Occipital lobe (tissue), 2 donors: Measurements from ENCODE around the gene AFF3. TPM values are rescaled to one million over a fixed set of nuclear protein-coding genes. Genes with fewer than 3 reads are reported as not detected.
"Not testable (repeated sequence)": the region's sequence is repeated elsewhere in the genome, so short reads cannot be mapped to it uniquely, and the experiment has no call there.

Experiments
- DNase-seq: peaks from one replicate; lab custom pipeline; 2025; lab: John Stamatoyannopoulos, UW
- total RNA-seq: library from RNA; depleted of rRNA; stranded (reverse); fragments of >200 nt; gene quantifications from one replicate; pipeline ENCODE4 v1.2.3, GENCODE V29; 2014

Gene AFF3
- total RNA-seq, 1 donor from 2014 or later: 105 TPM

DNA sequence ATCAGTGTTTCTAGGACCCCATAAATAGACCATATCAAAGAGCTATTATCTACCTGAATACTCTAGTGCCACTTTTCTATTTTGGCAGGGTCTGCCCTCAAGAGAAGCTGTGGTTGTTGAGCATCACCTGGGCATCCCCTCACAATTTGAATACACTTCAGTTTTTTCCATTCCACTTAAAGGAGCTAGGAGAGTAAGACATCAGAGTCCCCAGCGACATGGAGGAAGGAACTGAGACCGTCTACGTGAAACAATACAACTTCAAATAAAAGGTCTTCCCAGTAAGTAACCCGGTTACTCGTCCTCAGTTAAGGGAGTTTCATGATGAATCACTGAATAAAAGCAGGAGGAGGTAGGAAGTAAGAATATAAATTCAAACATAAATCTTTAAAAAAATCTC is 206.7 kb downstream of the AFF3 start:
- no peak for DNase-seq

DNA sequence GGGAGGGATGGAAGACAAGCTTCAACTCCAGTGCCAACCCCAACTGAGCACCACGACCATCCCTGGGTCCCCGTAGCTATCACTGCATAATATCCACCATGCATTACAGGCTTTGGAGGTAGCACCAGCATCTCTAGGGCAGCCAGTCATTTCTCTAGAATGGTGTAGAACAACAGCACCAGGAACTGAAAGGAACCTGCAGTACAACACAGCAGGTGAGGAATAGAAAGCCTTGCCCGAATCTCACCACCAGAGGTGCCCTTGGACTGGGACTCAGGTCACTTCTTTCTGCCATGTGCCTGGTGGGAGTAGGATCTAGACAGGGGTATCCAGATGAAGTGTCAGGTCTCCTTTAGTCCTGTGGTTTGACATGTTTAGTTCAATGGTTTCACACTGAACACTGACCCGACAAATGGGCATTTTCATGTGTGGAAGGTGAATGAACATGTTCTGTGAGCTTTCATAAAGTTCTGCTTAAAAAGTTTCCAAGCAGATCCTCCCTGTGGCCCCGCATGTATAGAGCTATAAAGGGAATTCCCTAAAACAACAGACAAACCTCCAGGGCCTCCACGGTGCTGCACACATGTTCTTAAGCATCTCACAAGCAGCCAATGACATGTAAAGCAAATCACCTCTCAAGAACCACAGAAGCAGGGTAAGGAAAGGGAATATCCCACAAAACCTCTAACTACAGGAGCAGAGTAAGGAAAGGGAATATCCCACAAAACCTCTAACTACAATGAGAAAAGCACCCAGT is 208.3 kb downstream of the AFF3 start:
- no peak for DNase-seq

DNA sequence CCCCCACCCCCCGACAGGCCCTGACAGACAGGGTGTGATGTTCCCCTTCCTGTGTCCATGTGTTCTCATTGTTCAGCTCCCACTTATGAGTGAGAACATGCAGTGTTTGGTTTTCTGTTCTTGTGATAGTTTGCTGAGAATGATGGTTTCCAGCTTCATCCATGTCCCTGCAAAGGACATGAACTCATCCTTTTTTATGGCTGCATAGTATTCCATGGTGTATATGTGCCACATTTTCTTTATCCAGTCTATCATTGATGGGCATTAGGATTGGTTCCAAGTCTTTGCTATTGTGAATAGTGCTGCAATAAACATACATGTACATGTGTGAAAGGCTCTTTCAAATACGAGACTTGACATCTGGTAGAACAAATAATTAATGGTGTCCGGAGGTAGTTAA is 208.9 kb downstream of the AFF3 start:
- not testable (repeated sequence) for DNase-seq

DNA sequence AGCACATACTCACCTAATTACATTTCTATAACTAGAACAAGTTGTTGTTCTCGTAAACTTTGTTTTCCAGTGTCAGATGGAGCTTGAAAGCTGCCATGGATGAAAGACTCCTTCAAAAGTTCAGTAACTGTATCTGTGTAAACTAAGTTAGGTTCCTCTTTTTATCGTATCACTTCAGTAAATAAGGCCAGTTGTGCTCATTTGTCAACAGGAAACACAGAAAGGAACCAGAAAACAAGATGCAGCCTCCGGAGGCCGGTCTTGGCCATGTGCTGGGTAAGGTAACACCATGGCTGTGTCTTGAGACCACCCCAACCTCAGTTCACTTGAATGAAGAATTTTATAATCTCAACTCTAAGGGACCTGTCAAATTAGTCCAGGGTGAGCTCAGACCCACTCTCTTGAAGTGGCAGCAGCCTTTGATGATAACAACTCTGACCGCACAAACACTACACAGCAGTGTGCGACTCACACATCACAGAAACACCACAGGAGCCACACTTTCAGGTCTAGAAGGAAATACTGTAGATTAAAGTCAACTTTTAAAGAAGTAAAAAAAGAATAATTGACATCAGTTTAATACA is 213.8 kb downstream of the AFF3 start:
- DNase-seq: no peak

- DNase-seq: not testable (repeated sequence)
Measured at GRCh38 chr2:99927690-99928207, 214.6 kb downstream of the AFF3 start.

DNA sequence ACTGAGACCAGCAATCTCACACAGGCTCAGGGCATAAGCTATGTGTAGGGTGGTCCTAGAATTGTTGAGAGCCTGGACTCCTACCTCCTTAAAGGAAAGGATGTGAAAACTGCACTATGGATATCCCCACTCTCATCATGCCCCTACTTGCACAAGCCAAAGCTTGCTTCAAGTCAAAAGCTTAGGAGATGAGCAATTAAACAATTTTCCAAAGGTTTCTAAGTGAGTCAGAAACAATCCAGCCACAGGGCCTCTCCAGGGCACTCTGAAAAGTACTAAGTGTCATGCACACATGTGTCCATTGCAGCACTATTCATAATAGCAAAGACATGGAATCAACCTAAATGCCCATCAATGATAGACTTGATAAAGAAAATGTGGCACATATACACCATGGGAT is 215.4 kb downstream of the AFF3 start:
- no peak for DNase-seq

- no peak for DNase-seq
Measured at GRCh38 chr2:99925960-99926359, 216.4 kb downstream of the AFF3 start.

GRCh38 chr2:99922664-99923063 is 219.7 kb downstream of the AFF3 start:
- no peak for DNase-seq

DNA sequence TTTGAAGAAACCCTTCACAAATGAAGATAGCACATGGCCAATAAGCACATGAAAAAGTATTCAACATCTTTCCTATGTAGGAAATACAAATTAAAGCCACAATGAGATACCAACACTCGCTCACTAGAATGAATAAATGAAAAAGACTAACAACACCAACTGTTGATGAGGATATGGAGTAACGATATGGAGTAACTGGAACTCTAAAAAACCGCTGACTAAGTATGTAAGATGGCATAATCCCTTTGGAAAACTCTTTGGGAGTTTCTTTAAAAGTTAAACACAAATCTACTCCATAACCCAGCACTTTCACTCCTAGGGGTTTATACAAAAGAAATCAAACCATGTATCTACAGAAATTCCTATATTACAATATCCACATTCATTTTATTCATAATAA is 220.5 kb downstream of the AFF3 start:
- DNase-seq: no peak

GRCh38 chr2:99918389-99918788 is 224.0 kb downstream of the AFF3 start:
- no peak for DNase-seq

DNA sequence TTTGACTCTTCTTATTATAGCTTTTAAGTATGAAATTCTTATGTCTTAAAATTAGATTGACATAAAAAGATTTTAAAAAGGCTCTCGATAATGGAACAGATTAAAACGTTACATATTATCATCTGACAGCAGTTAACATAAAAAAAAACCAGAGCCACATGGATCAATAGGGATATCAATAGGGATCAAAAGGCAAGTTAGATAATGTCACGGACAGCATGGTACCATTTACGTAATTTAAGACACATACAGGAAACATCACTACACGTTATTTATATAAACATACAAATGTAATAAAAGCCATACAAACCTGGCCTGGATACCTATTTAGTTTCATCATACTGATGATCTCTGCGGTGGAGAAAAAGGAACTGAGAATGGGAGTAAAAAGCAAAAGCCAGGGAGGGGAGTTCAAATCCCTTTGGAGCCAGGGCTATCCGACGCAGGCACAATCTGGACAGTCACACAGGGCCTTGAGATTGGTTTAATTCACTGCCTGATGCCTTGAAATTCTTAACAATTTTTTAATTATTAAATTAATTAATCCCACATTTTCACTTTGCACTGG is 227.2 kb downstream of the AFF3 start:
- no peak for DNase-seq

DNA sequence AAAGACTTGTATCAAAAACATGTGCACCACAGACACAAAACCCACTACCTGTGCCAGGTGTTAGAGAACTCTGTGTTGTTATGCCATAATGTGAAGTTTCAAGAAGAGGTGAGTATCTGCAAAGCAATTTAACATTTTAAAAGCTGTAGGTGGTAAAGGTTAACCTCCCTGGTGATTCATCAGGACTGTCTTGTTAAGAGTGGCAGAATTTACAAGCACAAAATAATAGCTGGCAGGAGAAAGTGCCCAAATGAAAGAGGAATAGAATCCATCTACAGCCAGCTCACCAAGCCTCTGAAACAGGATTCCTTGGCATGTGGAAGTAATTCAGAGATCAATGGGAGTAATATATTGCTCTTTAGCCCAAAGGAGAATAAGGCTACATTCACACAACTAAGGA is 230.7 kb downstream of the AFF3 start:
- no peak for DNase-seq

- DNase-seq: no peak
Measured at GRCh38 chr2:99910902-99911301, 231.5 kb downstream of the AFF3 start.

DNA sequence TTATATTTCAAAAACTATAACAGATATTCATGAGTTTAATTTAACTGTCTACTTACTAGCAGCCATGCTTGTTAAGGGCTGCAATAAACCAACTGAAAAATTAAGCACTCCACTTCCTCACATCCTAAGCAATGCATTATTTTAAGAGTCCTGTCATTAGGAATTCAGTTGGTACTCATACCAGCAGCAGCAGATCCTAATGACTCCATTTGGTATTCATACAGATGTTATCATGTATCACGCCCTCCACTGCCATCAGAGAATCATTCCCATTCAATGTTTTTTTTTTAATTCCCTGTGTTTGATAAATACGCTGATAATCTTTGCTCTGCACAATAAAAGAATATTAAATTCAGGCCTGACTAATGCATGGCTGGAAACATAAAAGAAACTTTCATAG is 236.8 kb downstream of the AFF3 start:
- no peak for DNase-seq

DNA sequence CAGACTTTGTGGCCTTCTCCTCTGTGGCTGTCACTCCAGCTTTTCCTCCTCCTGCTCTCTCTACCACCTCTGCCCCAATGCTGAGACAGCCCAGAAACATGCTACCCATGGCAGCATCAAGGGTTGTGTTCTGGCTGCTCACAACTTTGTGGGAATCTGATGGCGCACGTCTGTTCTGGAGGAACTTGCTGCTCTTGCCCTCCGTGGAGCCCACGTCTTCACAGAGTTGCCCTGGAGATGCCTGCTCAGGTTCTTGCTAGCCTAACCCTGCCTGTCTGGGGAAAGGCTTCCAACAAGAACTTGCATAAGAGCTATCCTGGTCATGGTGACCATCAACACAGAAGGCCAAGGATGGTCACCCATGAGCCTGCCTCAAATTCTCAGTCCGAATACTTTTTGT is 237.4 kb downstream of the AFF3 start:
- DNase-seq: no peak

DNA sequence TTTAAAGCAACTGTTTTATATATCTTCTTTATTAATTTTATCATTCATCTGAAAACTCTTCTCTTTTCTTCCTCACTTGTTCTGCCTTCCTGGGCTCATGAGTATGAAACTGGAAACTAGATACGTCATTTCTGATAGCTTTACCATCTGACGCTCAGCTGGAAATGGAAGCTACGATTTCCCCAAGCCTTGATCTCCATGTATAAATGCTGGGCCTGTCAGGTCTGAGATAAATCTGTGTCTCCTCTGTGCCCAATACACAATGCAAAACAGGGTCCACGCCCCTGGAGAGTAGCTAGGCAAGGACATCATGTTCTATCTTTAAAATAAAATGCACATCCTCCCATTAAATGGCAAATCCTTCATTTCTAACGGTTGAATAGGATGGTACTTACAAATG is 238.4 kb downstream of the AFF3 start:
- DNase-seq: no peak

- DNase-seq: no peak
Measured at GRCh38 chr2:99900556-99900955, 241.8 kb downstream of the AFF3 start.

GRCh38 chr2:99899882-99900281 is 242.5 kb downstream of the AFF3 start:
- DNase-seq: no peak

DNA sequence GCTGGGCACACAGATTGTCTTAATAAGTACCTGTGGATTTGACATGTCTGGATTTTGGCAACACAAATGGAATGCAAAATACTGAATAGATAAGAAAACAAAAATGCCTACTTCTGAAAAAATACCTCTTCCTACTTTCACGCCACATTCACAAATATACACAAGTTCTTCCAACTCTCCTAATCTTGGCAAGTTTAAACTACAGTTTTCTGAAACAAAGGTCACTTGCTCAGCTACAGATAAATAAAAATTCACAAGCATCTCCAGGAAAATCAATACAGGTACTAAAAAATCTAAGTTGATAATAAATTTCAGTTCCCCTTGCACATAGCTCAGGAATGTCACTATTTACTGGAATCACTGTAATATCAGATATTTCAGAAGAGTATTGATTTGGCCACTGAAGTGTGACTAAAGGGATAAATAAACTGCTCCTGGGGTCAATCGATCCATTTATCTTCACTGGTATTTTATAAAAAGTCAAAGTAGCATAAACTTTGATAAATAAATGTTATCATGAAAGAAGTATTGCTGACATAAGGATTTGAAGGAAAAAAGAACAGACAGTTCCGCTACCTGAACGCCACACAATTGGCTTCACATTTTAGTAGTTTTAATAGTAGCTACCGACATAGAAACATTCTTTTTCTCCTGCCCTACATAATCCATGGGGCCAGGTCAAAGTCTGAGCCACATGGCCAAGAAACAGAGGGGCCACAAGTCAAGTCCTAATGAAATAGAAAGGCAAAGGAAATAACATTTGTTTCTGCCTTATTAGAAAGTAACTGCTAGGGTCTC is 243.1 kb downstream of the AFF3 start:
- DNase-seq: no peak

DNA sequence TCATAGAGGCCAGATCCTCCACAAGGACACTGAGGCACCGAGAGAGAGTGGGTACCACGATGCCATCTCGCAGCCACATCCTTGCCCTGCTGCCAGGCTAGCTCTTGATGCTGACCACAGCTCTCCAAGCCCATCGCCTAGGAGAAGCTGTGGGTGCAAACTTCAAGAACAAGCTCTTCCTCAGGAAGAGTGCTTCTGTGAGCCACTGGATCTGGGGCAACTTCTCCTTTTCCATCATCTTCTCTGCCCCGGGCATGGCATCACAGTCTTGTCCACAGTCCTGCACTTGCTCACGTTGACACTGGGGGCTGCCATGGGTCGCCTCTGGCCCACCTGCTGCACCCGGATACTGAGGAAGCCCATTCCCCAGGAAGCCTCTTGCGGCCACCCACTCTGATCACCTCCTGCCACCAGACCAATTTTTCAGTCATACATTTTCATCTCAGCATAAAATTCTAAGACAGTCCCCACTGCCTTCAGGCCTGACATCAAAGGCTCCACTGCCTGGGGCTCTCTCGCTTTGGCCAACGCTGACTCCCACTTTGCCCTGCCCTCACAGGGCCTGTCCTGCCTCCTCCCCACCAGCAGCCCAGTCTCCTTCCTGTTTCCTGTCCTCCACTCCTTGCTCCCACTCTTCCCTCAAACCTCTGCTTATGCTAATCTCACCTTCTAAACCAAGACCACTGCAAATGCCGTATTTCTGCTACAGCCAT is 243.9 kb downstream of the AFF3 start:
- no peak for DNase-seq

- no peak for DNase-seq
Measured at GRCh38 chr2:99891428-99891780, 251.0 kb downstream of the AFF3 start.
